GM18505 (cell line): Measurements from ENCODE around the gene FAM222A.

Experiments
- ATAC-seq: cut with Tn5 transposase; IDR thresholded peaks from one replicate; pipeline ENCODE4 v1.9.1; 2021; ENCODE audit not compliant: unreplicated experiment
- POLR2A ChIP-seq: IDR thresholded peaks from 4 replicates; pipeline ENCODE4 v1.6.1; 2011; ENCODE audit warnings: borderline replicate concordance; ENCODE audit not compliant: insufficient read depth, insufficient read length; ENCODE audit errors: extremely low read depth

Gene FAM222A

GRCh38 chr12:109816870-109817269 lies 103.2 kb downstream of the FAM222A start:
- ATAC-seq: no peak
- no peak for TF ChIP-seq POLR2A

GRCh38 chr12:109817627-109818231 lies 104.1 kb downstream of the FAM222A start:
- no peak for TF ChIP-seq POLR2A
- no peak for ATAC-seq

GRCh38 chr12:109818253-109818652 lies 104.6 kb downstream of the FAM222A start:
- TF ChIP-seq POLR2A: no peak
- ATAC-seq: no peak

DNA sequence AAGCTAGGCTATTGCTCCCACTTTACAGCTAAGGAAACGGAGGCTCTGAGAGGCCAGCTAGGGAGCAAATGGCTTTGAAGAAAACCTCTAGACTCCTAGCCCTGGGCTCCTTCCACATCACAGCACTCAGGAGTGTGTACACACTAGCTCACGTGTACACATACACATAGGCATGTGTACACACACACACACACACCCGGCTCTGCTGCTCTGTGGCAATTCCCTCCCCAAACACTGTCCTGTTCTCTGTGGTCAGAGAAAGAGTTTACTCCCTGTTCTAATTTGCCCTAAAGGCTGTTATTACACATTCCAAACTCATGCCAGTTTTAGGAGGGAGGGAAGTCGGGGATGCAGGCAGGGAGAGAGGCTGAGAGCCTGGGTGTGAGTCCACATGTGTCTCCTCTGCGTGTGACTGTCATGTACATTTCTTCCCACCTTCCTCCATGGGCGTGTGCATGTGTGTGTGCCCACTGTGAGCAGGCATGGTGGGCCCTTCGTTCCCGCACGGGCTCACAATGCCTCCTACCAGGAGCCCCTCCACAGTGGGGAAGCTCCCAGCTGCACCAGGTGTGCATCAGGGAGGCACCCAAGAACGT lies 105.4 kb downstream of the FAM222A start:
- no peak for TF ChIP-seq POLR2A
- ATAC-seq: no peak
